Kidney tubule cell (primary cell): ENCODE measurements around the gene NUDT6.
"Not testable (repeated sequence)": the region's sequence is repeated elsewhere in the genome, so short reads cannot be mapped to it uniquely, and the experiment has no call there.

Experiments
- DNase-seq: peaks from one replicate; pipeline ENCODE4 v3.0.0-alpha.2; 2018; ENCODE audit warnings: low spot score

NUDT6 gene

GRCh38 chr4:122875949-122876348 lies 46.4 kb downstream of the NUDT6 start:
- DNase-seq, result no peak

GRCh38 chr4:122873821-122874593 lies 48.4 kb downstream of the NUDT6 start:
- peak; percentile 95 for DNase-seq

GRCh38 chr4:122873146-122873545 lies 49.3 kb downstream of the NUDT6 start:
- DNase-seq, result peak; percentile 41

GRCh38 chr4:122868235-122868634 lies 54.2 kb downstream of the NUDT6 start:
- not testable (repeated sequence) for DNase-seq

GRCh38 chr4:122865425-122865824 lies 57.0 kb downstream of the NUDT6 start:
- no peak for DNase-seq

- DNase-seq, result no peak
Measured at GRCh38 chr4:122863639-122864038, 58.8 kb downstream of the NUDT6 start.

GRCh38 chr4:122861172-122861943 lies 61.0 kb downstream of the NUDT6 start:
- no peak for DNase-seq

GRCh38 chr4:122858705-122859104 lies 63.7 kb downstream of the NUDT6 start:
- DNase-seq, result no peak

- DNase-seq, result no peak
Measured at GRCh38 chr4:122857160-122857559, 65.2 kb downstream of the NUDT6 start.

- no peak for DNase-seq
Measured at GRCh38 chr4:122855353-122855890, 67.0 kb downstream of the NUDT6 start.

- DNase-seq, result peak; percentile 62
Measured at GRCh38 chr4:122854447-122855352, 67.7 kb downstream of the NUDT6 start.

- no peak for DNase-seq
Measured at GRCh38 chr4:122851568-122851967, 70.8 kb downstream of the NUDT6 start.

GRCh38 chr4:122849789-122850188 lies 72.6 kb downstream of the NUDT6 start:
- DNase-seq, result not testable (repeated sequence)

GRCh38 chr4:122847931-122848330 lies 74.5 kb downstream of the NUDT6 start:
- peak; percentile 66 for DNase-seq

GRCh38 chr4:122845760-122846159 lies 76.6 kb downstream of the NUDT6 start:
- DNase-seq, result peak; percentile 39

GRCh38 chr4:122845066-122845465 lies 77.3 kb downstream of the NUDT6 start:
- DNase-seq, result no peak

- DNase-seq, result not testable (repeated sequence)
Measured at GRCh38 chr4:122844391-122844790, 78.0 kb downstream of the NUDT6 start.

- no peak for DNase-seq
Measured at GRCh38 chr4:122842984-122843531, 79.3 kb downstream of the NUDT6 start.
